ENCODE measurements around the gene SBK3. TPM values are rescaled to one million over a fixed set of nuclear protein-coding genes. Genes with fewer than 3 reads are reported as not detected.

SBK3 gene
- total RNA-seq, 6 donors from 2014 or later: 0.30 to 1.6 (median 0.94) TPM; not detected in 3

DNA sequence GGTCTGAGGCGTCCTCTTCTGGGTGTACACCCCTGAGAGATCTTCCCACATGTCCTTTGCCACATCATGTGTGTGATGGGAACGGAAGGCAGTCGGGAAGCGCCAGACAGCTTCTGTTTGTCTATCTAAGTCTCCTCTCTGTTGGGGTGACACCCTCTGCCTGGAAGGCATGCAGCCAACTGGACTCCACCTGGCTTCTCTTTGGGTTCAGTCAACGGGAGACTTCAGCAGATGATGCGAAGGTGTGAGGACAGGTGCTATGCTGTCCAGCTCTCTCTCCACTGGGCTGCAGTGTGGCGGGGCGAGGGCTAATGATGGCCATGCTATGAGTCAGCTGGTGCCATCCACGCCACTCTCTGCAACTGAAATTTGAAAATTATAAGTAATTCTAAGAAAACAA lies 14.3 kb upstream of the SBK3 start:
- no peak overlapping the region for H3K4me3 ChIP-seq
- WGBS, 2 donors: 73 to 83% methylated on average over 9 of the region's 9 CpGs
- DNase-seq: no peak

DNA sequence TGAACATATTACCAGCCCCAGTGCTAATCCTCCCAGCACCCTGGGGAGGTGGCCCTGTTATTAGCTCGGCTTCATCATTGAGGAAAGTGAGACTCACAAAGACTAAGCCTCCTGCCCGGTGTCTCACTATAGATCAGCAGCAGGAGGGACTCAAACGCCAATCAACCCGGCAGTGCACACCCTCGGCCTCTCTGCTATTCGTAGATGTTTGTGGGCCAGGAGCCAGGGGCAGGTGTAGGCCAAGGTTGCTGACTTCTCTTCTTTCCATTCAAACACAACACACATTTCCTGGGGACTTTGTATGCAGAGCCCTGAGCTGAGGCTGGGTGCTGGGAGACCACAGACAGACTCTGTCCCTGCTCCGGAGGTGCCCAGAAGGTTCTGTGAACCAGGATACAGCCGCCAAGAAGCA lies 9.4 kb upstream of the SBK3 start:
- H3K27me3 ChIP-seq: no peaks in the 10 kb centered on the region
- no peaks in the 10 kb centered on the region for H3K9me3 ChIP-seq
- peaks cover 0 to 5% (median 5%) of the 10 kb centered on the region in 4 donors for H3K4me1 ChIP-seq
- ATAC-seq (ENCODE audit: low FRiP score in 2 of 2) (no peak), DNase-seq (no peak)
- H3K36me3 ChIP-seq: no peaks in the 10 kb centered on the region
- 73 to 80% methylated on average over 8 of the region's 8 CpGs for WGBS, 2 donors
- TF ChIP-seq EP300 (IDR thresholded peaks at IDR 0.05) (no peak), POLR2AphosphoS5 (IDR thresholded peaks at IDR 0.05) (no peak), CTCF (IDR thresholded peaks at IDR 0.05) (no peak), POLR2A (IDR thresholded peaks at IDR 0.05) (no peak)
- no peak overlapping the region for H3K27ac ChIP-seq
- H3K4me3 ChIP-seq: no peak overlapping the region

More for the DNA sequence above, 14.3 kb upstream of the SBK3 start:
- no peak for TF ChIP-seq EP300 (IDR thresholded peaks at IDR 0.05)
- TF ChIP-seq CTCF (IDR thresholded peaks at IDR 0.05): no peak
- TF ChIP-seq POLR2AphosphoS5 (IDR thresholded peaks at IDR 0.05): no peak
- TF ChIP-seq POLR2A (IDR thresholded peaks at IDR 0.05): no peak
- Histone ChIP-seq H3K27ac (no peak overlapping the region), H3K9me3 (no peaks in the 10 kb centered on the region), H3K36me3 (no peaks in the 10 kb centered on the region), H3K27me3 (no peaks in the 10 kb centered on the region), H3K4me1 (no peaks in the 10 kb centered on the region)
- ATAC-seq (ENCODE audit: low FRiP score in 2 of 2): no peak

DNA sequence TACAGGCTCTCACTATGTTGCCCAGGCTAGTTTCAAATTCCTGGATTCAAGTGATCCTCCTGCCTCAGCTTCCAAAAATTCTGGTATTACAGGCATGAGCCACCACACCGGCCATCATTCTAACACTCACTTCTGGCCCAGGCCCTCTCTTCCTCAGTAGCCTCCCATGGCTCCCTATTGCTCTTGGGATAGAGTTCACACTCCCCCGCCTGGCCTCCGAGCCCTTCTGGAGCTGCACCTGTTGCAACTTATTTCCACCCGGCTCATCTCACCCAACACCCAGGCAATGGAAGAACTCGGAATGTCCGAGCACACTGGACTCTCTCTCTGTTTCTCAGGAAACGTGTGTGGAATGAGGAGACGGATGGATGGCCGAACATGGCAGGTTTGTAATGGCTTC lies 9.0 kb upstream of the SBK3 start:
- 88 to 89% methylated on average over 9 of the region's 9 CpGs for WGBS, 2 donors
- H3K27me3 ChIP-seq: no peaks in the 10 kb centered on the region
- peaks cover 0 to 9% (median 6%) of the 10 kb centered on the region in 4 donors for H3K4me1 ChIP-seq
- no peaks in the 10 kb centered on the region for H3K36me3 ChIP-seq
- no peak overlapping the region for H3K27ac ChIP-seq
- TF ChIP-seq EP300 (IDR thresholded peaks at IDR 0.05): no peak
- TF ChIP-seq POLR2AphosphoS5 (IDR thresholded peaks at IDR 0.05): no peak
- TF ChIP-seq POLR2A (IDR thresholded peaks at IDR 0.05): no peak
- no peak for TF ChIP-seq CTCF (IDR thresholded peaks at IDR 0.05)
- no peak overlapping the region for H3K4me3 ChIP-seq
- no peak for DNase-seq
- no peak for ATAC-seq (ENCODE audit: low FRiP score in 2 of 2)
- H3K9me3 ChIP-seq: no peaks in the 10 kb centered on the region

DNA sequence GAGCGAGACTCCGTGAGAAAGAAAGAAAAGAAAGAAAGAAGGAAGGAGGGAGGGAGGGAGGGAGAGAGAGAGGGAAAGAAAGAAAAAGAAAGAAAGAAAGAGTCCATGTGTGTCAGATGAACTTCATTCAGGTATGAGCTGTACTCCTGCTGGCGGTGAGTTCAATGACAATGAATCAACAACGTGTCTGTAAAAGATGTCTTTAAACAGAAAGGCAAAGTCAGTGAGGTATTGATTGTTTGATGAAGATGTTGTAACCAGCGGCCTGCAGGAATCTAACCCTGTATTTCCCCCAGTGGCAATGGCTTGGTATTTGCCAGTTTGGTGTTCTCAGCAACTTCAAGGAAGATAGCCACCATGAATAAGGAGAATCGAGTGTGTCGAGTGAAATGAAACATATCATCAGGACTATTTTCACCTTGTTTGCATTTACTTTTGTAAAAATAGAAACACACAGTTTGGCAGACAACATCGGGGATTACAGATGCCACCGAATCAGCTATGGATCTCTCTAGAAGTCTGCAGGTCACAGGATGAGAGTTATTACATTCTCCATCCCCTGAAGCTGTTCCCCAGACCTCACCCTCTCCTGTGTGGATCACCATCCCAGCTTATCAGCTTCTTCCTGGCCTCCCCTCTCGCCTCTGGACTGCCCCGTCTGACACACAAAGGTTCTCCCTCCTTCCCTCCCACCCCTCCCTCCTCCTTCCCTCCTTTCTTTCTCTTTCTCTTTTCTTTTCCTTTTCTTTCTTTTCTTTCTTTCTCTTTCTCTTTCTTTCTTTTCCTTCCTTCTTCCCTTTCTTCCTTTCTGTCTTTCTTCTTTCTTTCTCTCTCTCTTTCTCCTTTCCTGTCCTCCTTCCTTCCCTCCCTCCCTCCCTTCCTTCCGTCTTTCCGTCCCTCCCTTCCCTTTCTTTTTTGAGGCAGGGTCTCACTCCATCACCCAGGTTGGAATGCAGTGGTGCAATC lies 8.2 kb upstream of the SBK3 start:
- H3K4me3 ChIP-seq: no peak overlapping the region
- H3K27ac ChIP-seq: no peak overlapping the region
- WGBS, 2 donors: 66 to 67% methylated on average over 13 of the region's 13 CpGs
- H3K36me3 ChIP-seq: no peaks in the 10 kb centered on the region
- DNase-seq: no peak
- no peaks in the 10 kb centered on the region for H3K27me3 ChIP-seq
- no peak for ATAC-seq (ENCODE audit: low FRiP score in 2 of 2)
- no peak for TF ChIP-seq EP300 (IDR thresholded peaks at IDR 0.05)
- no peak for TF ChIP-seq POLR2AphosphoS5 (IDR thresholded peaks at IDR 0.05)
- no peak for TF ChIP-seq CTCF (IDR thresholded peaks at IDR 0.05)
- TF ChIP-seq POLR2A (IDR thresholded peaks at IDR 0.05): no peak
- no peaks in the 10 kb centered on the region for H3K9me3 ChIP-seq
- H3K4me1 ChIP-seq: peaks cover 0 to 9% (median 6%) of the 10 kb centered on the region in 4 donors

Measured in upper lobe of left lung (tissue), 6 donors.